GM12873 (cell line): ENCODE measurements around the gene PRX.

Source experiments
- TF ChIP-seq, protein P1 (sequence below): IDR thresholded peaks from 2 replicates; pipeline ENCODE4 v1.5.1; 2012; ENCODE audit warnings: low read depth, mild to moderate bottlenecking, moderate library complexity, low read length, control low read depth; ENCODE audit not compliant: insufficient read depth; ENCODE audit errors: missing control alignments

The PRX gene

DNA sequence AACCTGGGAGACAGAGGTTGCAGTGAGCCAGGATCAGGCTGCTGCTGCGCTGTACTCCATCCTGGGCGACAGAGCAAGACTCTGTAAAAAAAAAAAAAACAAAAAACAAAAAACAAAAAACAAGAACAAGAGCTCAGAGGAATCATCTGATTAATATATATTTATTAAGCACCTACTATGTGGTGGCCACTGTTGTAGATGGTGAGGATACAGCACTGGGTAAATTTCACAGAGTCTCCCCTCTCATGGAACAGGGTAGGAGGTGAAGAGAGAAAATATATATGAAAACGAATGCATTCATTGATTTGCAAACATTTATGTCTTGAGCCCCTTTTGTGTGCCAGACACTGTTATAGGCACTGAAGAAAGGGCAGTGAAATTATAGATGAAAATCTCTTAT is 18.5 kb upstream of the PRX start:
- TF ChIP-seq, protein P1, sequence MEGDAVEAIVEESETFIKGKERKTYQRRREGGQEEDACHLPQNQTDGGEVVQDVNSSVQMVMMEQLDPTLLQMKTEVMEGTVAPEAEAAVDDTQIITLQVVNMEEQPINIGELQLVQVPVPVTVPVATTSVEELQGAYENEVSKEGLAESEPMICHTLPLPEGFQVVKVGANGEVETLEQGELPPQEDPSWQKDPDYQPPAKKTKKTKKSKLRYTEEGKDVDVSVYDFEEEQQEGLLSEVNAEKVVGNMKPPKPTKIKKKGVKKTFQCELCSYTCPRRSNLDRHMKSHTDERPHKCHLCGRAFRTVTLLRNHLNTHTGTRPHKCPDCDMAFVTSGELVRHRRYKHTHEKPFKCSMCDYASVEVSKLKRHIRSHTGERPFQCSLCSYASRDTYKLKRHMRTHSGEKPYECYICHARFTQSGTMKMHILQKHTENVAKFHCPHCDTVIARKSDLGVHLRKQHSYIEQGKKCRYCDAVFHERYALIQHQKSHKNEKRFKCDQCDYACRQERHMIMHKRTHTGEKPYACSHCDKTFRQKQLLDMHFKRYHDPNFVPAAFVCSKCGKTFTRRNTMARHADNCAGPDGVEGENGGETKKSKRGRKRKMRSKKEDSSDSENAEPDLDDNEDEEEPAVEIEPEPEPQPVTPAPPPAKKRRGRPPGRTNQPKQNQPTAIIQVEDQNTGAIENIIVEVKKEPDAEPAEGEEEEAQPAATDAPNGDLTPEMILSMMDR: no peak

DNA sequence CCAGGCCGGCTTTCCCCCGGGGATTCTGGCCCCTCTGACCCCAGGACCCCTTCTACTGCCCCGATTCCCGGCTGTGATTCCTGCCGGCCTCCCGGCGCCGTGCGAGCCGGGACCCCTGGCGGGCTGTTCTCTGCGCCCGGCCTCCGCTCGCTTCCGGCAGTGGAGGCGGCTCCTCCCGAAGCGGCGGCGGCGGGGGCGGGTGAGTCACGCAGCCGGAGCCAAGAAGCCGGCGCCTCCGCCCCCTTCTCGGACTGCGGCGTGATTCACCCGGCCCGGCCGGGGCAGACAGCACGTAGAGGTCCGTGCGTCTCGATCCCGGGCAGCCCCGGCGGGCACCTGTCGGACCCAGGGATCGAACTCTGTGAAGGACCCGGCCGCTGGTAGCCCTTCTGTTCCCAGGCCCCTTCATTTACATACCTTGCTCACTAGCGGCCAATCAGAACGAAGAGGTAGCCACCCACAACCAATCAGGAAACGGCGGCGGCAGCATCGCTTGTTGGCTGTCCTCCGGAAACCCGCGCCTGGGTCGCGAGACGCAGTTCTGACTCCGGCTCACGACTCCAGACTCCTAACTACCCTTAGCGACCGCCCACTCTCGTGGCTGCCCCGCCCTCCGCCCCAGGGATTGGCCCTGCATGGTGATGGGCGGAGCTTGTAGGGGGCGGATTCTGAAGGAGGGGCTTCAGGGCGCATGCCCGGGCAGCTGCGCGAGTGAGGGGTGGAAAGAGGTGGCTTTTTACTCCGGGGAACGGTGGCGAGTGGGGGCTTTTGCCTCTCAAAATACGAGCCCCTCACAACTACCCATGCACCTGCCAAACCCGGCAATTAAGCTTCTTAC is 12.5 kb upstream of the PRX start, which contains the start of gene SERTAD1:
SERTAD1 (minus strand) TSS at position 543 of the 838 bp plus-strand sequence. CDS start 2,446 bp downstream, outside the sequence.
- TF ChIP-seq, protein P1: peak; percentile 71

DNA sequence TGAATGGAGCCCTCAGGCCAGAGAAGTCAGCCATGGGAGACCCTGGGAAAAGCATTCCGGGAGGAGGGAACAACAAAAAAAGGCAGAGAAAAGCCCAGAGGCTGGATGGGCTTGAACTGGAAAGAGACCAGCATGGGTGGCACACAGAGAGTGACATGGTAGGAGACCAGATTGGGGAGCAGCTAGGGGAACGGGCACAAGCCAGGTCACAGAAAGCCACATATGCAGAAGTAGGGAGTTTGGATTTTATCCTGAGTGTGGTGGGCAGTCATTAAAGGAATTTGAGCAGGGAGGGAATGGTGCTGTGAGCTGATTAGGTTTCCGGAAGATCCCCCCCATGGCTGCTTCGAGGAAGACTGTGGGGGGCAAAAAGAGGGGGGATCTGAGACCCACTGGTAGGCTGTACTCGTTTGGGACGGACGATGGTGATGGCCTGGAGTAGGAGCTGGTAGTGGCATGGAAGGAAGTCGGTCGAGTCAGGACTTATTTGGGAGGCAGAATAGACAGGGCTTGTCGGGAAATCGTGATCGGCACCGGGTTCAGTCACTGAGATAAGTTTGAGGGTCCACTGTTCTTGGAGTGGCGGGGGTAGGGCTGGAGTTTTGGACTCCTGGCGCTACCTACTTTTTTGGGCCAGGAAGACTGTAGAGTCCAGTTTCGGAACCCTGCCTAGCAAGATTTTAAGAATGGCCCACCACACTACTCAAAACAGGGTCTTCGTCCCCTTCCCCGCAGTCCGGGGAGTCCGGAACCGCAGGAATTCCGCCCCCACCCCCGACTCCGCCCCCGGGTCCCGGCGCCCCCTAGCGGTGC is 11.7 kb upstream of the PRX start:
- TF ChIP-seq, protein P1: no peak

DNA sequence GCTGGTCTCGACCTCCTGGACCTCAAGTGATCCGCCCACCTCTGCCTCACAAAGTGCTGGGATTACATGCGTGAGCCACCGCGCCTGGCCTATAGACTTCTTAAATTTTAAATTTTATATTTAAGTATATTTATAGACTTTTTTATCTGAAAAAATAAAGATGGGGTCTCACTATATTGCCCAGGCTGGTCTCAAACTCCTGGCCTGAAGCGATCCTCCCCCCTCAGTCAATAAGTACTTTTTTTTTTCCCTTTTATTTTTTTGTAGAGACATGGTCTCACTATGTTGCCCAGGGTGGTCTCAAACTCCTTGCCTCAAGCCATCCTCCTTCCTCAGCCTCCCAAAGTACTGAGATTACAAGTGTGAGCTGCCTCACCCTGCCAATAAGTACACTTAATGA is 10.8 kb upstream of the PRX start:
- TF ChIP-seq, protein P1: no peak

DNA sequence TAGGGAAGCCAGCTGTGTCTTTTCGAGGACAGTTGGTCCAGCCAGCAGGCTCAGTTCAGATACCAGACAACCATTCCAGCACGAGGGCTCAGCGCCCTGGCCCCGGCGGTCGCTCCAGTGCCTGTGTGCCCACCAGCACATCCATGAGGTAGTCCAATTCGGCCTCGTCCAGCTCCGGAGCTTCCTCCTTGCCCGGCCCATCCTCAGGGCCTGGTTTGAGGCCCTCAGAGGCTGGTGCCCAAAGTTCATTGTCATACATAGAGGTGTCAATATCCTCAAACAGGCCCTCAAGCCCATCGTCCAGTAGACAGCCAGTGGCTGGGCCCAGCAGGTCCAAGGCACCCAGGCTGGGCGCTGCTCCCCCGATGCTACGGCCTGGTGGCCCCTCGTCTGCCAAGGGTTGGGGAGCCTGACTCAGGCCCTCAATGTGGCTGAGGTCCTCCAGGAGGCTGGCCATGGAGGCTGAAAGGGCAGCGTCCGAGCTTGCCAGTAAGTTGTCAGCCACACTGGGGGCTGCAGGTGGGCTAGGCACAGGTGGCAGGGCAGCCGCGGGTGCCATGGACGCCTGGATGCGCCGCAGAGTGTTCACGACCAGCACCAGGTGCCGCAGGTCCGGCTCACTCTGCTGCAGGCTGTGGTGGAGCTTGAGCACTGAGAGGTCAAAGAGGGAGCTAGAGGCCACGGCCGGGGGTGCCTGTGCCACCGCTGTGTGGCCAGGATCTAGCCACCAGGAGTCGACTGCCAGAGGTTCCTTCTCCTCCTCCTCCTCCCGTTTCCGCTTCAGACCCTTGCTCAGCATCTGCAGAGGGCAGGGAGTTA is 9.8 kb upstream of the PRX start:
- TF ChIP-seq, protein P1: no peak

DNA sequence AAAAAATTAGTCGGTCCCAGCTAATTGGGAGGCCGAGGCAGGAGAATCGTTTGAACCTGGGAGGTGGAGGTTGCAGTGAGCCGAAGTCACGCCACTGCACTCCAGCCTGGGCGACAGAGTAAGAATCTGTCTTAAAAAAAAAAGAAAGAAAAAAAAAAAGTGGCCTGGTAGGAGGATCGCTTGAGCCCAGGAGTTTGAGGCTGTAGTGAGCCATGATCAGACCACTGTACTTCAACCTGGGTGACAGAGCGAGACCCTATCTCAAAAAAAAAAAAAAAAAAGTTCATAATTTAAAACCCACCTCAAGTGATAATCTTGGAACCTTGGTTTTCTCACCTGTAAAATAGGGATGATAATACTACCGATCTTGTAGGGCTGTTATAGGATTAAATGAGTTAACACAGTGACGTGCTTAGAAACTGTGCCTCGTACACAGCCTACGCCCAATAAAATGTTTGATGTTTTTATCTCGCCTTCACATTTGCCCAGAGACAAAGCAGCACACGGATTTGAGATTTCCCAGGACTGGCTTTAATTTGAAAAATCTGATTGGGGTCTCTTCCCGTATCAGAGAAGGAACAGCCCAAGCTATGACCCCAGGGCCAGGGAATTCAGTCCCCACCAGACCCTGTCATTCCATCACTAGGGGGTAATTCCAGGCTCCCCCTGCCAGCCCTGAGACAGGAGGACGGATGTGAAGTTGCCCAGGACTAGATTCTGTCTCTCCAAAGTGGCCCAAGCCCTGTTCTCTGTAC is 9.0 kb upstream of the PRX start:
- TF ChIP-seq, protein P1: no peak
